Parathyroid adenoma (tissue), 2 donors: ENCODE measurements around the gene LTBP1.

ENCODE experiments used
- H2AFZ ChIP-seq: fragments of 300-600 bp; sonication (generic); one replicate; pipeline ENCODE4 v1.7.0; 2017; ENCODE audit warnings: antibody characterized with exemption, mild to moderate bottlenecking
- H3K27ac ChIP-seq: fragments of 300-600 bp; sonication (generic); one replicate; pipeline ENCODE4 v1.7.0; 2017
- H3K27me3 ChIP-seq: fragments of 300-600 bp; sonication (generic); one replicate; pipeline ENCODE4 v1.7.0; 2017; ENCODE audit warnings: low read length; ENCODE audit not compliant: control insufficient read depth, insufficient read depth
- H3K36me3 ChIP-seq: fragments of 300-600 bp; sonication (generic); one replicate; pipeline ENCODE4 v1.7.0; 2017; ENCODE audit warnings: low read length; ENCODE audit not compliant: control insufficient read depth, insufficient read depth
- H3K4me1 ChIP-seq: fragments of 300-600 bp; sonication (generic); one replicate; pipeline ENCODE4 v1.7.0; 2017; ENCODE audit warnings: control low read depth
- H3K4me2 ChIP-seq: fragments of 300-600 bp; sonication (generic); one replicate; pipeline ENCODE4 v1.7.0; 2017; ENCODE audit warnings: low read length
- H3K4me3 ChIP-seq: fragments of 300-600 bp; sonication (generic); one replicate; pipeline ENCODE4 v1.7.0; 2017; ENCODE audit warnings: low read depth, low read length
- H3K79me2 ChIP-seq: fragments of 300-600 bp; sonication (generic); one replicate; pipeline ENCODE4 v1.7.0; 2017; ENCODE audit warnings: control low read depth
- H3K9ac ChIP-seq: fragments of 300-600 bp; sonication (generic); one replicate; pipeline ENCODE4 v1.7.0; 2017; ENCODE audit warnings: mild to moderate bottlenecking
- H3K9me3 ChIP-seq: fragments of 300-600 bp; sonication (generic); one replicate; pipeline ENCODE4 v1.7.0; 2017; ENCODE audit warnings: low read length; ENCODE audit not compliant: control insufficient read depth
- TF ChIP-seq, protein P1 (sequence below): fragments of 300-600 bp; sonication (generic); IDR thresholded peaks from one replicate; pipeline ENCODE4 v1.7.0; 2017; ENCODE audit warnings: antibody characterized with exemption, mild to moderate bottlenecking
- donor health status: primary hyperparathyroidism.

The LTBP1 gene

DNA sequence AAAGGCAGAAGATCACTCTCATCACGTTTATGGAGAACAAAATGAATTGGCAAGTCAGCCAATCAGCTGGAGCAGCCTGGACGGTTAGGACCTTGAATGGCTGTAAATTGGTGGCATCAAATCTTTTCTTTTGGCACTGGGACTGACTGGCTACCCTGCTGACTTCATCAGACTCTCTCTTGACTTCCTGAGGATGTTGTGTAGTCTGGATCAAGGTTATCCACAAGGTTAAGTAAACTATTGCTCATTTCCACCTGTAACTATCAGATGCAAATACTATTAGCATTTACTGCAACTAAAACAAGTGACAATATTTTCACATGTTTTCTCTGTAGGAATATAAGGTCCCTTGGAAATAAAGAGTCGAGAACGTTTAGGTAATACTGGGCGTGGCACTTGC lies 395.4 kb downstream of the LTBP1 start:
- Histone ChIP-seq H3K27ac (no peak overlapping the region), H3K4me3 (no peak overlapping the region), H3K27me3 (no peaks in the 10 kb centered on the region), H3K36me3 (no peaks in the 10 kb centered on the region), H3K4me2 (no peak overlapping the region), H3K9ac (no peak overlapping the region), H2AFZ (no peak overlapping the region), H3K9me3 (no peaks in the 10 kb centered on the region), H3K4me1 (no peaks in the 10 kb centered on the region), H3K79me2 (no peaks in the 10 kb centered on the region)
- TF ChIP-seq, protein P1, sequence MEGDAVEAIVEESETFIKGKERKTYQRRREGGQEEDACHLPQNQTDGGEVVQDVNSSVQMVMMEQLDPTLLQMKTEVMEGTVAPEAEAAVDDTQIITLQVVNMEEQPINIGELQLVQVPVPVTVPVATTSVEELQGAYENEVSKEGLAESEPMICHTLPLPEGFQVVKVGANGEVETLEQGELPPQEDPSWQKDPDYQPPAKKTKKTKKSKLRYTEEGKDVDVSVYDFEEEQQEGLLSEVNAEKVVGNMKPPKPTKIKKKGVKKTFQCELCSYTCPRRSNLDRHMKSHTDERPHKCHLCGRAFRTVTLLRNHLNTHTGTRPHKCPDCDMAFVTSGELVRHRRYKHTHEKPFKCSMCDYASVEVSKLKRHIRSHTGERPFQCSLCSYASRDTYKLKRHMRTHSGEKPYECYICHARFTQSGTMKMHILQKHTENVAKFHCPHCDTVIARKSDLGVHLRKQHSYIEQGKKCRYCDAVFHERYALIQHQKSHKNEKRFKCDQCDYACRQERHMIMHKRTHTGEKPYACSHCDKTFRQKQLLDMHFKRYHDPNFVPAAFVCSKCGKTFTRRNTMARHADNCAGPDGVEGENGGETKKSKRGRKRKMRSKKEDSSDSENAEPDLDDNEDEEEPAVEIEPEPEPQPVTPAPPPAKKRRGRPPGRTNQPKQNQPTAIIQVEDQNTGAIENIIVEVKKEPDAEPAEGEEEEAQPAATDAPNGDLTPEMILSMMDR, result no peak

DNA sequence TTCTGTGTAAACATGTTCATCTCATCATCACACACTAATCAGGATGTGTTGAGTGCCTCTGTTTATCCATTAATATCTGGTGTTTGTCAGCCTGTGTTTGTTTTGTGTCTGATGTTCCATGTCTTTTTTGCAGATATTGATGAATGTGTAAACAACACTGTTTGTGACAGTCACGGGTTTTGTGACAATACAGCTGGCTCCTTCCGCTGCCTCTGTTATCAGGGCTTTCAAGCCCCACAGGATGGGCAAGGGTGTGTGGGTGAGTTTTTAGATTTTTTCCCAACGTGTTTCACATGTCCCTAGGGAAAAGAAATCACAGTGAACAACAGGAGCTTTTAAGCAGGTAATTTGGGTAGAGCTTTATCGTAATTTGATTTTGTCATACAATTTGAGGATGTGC lies 396.0 kb downstream of the LTBP1 start:
- Histone ChIP-seq H2AFZ (no peak overlapping the region), H3K36me3 (no peaks in the 10 kb centered on the region), H3K27ac (no peak overlapping the region), H3K9me3 (no peaks in the 10 kb centered on the region), H3K79me2 (no peaks in the 10 kb centered on the region), H3K4me2 (no peak overlapping the region), H3K4me1 (no peaks in the 10 kb centered on the region), H3K27me3 (no peaks in the 10 kb centered on the region), H3K9ac (no peak overlapping the region), H3K4me3 (no peak overlapping the region)
- TF ChIP-seq, protein P1, result no peak

DNA sequence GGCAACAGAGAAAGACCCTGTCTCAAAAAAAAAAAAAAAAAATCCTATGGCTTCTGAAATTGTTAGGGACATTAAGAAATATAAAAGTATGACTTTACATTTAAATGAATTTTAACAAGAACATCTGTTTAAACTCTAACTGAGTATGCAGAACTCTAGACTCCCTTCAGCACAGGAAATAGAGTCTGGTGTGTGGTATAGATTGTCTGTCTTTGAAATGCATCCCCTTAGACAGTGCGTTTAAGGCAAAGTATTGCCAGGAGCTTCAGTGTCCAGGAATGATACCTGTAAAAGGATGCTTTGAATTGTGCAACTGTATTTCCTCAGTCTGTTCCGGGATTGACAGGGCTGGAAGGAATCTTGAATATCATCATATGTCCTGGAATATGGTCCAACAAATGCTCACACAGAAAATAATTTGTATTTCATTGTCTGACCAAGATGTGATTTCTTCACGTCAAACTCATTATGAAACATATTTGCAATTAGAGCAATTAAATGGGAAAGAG lies 396.7 kb downstream of the LTBP1 start:
- TF ChIP-seq, protein P1, result no peak
- Histone ChIP-seq H3K27ac (no peak overlapping the region), H3K4me3 (no peak overlapping the region), H3K9ac (no peak overlapping the region), H2AFZ (no peak overlapping the region), H3K4me2 (no peak overlapping the region), H3K79me2 (no peaks in the 10 kb centered on the region), H3K27me3 (no peaks in the 10 kb centered on the region), H3K4me1 (no peaks in the 10 kb centered on the region), H3K9me3 (no peaks in the 10 kb centered on the region), H3K36me3 (no peaks in the 10 kb centered on the region)

DNA sequence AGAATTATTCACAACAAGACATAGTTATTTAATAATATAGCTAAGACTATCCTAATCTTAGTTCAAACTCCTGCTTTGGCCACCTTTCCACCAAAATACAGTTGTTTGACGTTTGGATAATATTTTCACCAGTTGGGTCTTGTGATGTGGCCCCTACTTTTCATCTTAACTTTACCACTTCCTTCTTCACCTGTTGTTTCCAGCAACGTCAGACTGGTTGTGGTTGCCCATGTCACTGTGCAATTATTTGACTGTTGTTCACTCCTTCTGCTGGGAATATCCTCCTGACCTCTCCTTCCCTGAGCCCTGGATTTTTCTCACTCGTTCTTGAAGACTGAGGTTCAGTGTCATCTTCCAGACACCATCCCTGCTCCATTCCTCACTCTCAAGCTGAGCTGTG lies 397.5 kb downstream of the LTBP1 start:
- H3K9me3 ChIP-seq, result no peaks in the 10 kb centered on the region
- H3K27me3 ChIP-seq, result no peaks in the 10 kb centered on the region
- H3K9ac ChIP-seq, result no peak overlapping the region
- no peak overlapping the region for H3K27ac ChIP-seq
- H3K4me1 ChIP-seq, result no peaks in the 10 kb centered on the region
- TF ChIP-seq, protein P1, result no peak
- H3K4me2 ChIP-seq, result no peak overlapping the region
- no peak overlapping the region for H3K4me3 ChIP-seq
- no peaks in the 10 kb centered on the region for H3K36me3 ChIP-seq
- H3K79me2 ChIP-seq, result no peaks in the 10 kb centered on the region
- no peak overlapping the region for H2AFZ ChIP-seq

DNA sequence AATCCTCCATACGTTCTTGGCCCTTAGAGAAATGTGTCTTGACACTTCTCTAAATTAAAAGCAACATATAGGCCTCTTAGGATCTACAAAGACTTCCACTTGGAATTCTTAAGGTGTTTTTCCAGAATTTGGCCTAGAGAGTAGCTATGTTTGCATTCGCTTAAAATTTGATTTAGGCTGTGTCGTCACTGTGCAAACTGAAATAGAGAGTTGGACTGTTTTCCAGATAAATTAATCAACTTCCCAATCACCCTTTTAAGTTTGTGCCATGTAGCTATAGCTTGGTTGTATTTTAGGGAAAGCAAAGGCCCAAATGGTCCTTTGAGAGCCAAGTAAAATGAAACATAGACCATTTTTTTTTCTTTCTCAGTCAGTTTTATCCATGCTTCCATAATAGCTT lies 401.1 kb downstream of the LTBP1 start:
- H3K4me1 ChIP-seq, result no peaks in the 10 kb centered on the region
- no peaks in the 10 kb centered on the region for H3K27me3 ChIP-seq
- H2AFZ ChIP-seq, result no peak overlapping the region
- H3K79me2 ChIP-seq, result no peaks in the 10 kb centered on the region
- H3K9ac ChIP-seq, result no peak overlapping the region
- H3K9me3 ChIP-seq, result no peaks in the 10 kb centered on the region
- TF ChIP-seq, protein P1, result no peak
- H3K4me2 ChIP-seq, result no peak overlapping the region
- no peak overlapping the region for H3K4me3 ChIP-seq
- H3K27ac ChIP-seq, result no peak overlapping the region
- H3K36me3 ChIP-seq, result no peaks in the 10 kb centered on the region
